ENCODE data around the gene SLC39A11. TPM values are rescaled to one million over a fixed set of nuclear protein-coding genes. Genes with fewer than 3 reads are reported as not detected.

Gene SLC39A11
- total RNA-seq, 1 experiment from 2014 or later = 18.9 TPM

DNA sequence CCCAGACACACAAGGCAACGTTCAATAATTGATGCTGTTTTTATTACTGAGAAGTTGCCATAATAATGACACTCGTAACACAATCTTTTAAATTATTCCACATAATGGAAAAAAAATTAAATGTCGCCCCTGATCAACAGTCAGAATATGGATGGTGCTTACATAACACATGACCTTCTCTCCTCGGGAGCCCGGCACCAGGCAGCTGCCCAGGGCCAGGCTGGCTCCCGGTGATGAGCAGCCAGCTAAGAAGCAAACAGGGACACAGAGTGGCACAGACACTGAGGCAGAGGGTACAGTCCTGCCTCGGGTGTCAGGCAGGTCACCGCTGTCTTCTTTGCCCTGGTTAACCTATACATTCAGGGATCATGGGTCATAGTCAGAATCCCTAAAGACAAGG is 137.9 kb downstream of the SLC39A11 start:
- POLR2A ChIA-PET = no interaction called here
- Mint-ChIP-seq H3K27ac (no peak overlapping the region), H3K36me3 (no peaks in the 10 kb centered on the region), H3K9me3 (no peaks in the 10 kb centered on the region), H3K4me3 (no peak overlapping the region), H3K4me1 (peaks cover 29% of the 10 kb centered on the region), H3K27me3 (ENCODE audit: low read depth) (no peaks in the 10 kb centered on the region; the same call in 1 of the 2 replicates)
- no peak for ATAC-seq
- TF ChIP-seq FOXJ3 (CRISPR knock-in tag; IDR thresholded peaks at IDR 0.05; ENCODE audit: borderline replicate concordance) (no peak), PRRX2 (CRISPR knock-in tag; IDR thresholded peaks at IDR 0.05) (no peak), SMAD4 (CRISPR knock-in tag; IDR thresholded peaks at IDR 0.05) (no peak), SP1 (CRISPR knock-in tag; conservative IDR thresholded peaks at IDR 0.05) (no peak), ZNF423 (CRISPR knock-in tag; IDR thresholded peaks at IDR 0.05) (no peak), SMAD3 (CRISPR knock-in tag; IDR thresholded peaks at IDR 0.05; ENCODE audit: borderline replicate concordance) (no peak)
- DNase-seq (ENCODE audit: low spot score) = no peak
- CTCF ChIA-PET = interaction anchor here (0.8 to 2.7 kb wide), 3 partner anchors 32 to 202 kb away, joined by 4 to 10 read pairs (median 6); no protein-coding TSS in a partner anchor

DNA sequence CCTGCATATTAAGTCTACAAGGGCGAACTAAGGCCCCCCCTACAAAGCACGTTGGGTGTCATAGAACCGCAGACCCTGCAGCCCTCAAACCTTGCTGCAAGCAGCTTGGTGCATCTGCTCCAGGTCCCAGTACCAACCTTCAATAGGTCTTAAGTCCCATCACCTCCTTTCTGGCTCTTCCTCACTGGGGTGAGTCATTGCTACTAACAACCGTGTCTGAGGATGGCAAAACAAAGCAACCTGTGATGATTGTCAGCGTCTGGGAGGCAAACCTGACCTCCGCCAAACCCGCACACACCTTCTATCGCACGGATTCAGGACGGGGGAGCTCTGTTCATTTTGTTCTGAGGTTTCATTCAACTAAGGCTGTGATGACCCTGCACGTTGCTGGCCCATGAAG is 138.9 kb downstream of the SLC39A11 start:
- ATAC-seq (no peak), DNase-seq (ENCODE audit: low spot score) (no peak)
- CTCF ChIA-PET = interaction anchor here (0.8 to 2.8 kb wide), 7 partner anchors 14 to 397 kb away, joined by 4 to 15 read pairs (median 8); partner anchors contain the start of gene SSTR2
- no peaks in the 10 kb centered on the region; the same call in 1 of the 2 replicates for H3K27me3 Mint-ChIP-seq (ENCODE audit: low read depth)
- TF ChIP-seq, protein P1, sequence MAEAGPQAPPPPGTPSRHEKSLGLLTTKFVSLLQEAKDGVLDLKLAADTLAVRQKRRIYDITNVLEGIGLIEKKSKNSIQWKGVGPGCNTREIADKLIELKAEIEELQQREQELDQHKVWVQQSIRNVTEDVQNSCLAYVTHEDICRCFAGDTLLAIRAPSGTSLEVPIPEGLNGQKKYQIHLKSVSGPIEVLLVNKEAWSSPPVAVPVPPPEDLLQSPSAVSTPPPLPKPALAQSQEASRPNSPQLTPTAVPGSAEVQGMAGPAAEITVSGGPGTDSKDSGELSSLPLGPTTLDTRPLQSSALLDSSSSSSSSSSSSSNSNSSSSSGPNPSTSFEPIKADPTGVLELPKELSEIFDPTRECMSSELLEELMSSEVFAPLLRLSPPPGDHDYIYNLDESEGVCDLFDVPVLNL (CRISPR knock-in tag; IDR thresholded peaks at IDR 0.05; ENCODE audit: borderline replicate concordance, low read depth) = no peak
- no peak for TF ChIP-seq ZNF138 (CRISPR knock-in tag; conservative IDR thresholded peaks at IDR 0.05)
- TF ChIP-seq, protein P2, sequence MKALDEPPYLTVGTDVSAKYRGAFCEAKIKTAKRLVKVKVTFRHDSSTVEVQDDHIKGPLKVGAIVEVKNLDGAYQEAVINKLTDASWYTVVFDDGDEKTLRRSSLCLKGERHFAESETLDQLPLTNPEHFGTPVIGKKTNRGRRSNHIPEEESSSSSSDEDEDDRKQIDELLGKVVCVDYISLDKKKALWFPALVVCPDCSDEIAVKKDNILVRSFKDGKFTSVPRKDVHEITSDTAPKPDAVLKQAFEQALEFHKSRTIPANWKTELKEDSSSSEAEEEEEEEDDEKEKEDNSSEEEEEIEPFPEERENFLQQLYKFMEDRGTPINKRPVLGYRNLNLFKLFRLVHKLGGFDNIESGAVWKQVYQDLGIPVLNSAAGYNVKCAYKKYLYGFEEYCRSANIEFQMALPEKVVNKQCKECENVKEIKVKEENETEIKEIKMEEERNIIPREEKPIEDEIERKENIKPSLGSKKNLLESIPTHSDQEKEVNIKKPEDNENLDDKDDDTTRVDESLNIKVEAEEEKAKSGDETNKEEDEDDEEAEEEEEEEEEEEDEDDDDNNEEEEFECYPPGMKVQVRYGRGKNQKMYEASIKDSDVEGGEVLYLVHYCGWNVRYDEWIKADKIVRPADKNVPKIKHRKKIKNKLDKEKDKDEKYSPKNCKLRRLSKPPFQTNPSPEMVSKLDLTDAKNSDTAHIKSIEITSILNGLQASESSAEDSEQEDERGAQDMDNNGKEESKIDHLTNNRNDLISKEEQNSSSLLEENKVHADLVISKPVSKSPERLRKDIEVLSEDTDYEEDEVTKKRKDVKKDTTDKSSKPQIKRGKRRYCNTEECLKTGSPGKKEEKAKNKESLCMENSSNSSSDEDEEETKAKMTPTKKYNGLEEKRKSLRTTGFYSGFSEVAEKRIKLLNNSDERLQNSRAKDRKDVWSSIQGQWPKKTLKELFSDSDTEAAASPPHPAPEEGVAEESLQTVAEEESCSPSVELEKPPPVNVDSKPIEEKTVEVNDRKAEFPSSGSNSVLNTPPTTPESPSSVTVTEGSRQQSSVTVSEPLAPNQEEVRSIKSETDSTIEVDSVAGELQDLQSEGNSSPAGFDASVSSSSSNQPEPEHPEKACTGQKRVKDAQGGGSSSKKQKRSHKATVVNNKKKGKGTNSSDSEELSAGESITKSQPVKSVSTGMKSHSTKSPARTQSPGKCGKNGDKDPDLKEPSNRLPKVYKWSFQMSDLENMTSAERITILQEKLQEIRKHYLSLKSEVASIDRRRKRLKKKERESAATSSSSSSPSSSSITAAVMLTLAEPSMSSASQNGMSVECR (CRISPR knock-in tag; IDR thresholded peaks at IDR 0.05; ENCODE audit: borderline replicate concordance) = no peak
- TF ChIP-seq, protein P3, sequence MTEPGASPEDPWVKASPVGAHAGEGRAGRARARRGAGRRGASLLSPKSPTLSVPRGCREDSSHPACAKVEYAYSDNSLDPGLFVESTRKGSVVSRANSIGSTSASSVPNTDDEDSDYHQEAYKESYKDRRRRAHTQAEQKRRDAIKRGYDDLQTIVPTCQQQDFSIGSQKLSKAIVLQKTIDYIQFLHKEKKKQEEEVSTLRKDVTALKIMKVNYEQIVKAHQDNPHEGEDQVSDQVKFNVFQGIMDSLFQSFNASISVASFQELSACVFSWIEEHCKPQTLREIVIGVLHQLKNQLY (CRISPR knock-in tag; IDR thresholded peaks at IDR 0.05) = no peak
- no peak for TF ChIP-seq PRRX2 (CRISPR knock-in tag; IDR thresholded peaks at IDR 0.05)
- TF ChIP-seq, protein P4, sequence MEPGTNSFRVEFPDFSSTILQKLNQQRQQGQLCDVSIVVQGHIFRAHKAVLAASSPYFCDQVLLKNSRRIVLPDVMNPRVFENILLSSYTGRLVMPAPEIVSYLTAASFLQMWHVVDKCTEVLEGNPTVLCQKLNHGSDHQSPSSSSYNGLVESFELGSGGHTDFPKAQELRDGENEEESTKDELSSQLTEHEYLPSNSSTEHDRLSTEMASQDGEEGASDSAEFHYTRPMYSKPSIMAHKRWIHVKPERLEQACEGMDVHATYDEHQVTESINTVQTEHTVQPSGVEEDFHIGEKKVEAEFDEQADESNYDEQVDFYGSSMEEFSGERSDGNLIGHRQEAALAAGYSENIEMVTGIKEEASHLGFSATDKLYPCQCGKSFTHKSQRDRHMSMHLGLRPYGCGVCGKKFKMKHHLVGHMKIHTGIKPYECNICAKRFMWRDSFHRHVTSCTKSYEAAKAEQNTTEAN (CRISPR knock-in tag; IDR thresholded peaks at IDR 0.05) = no peak
- TF ChIP-seq, protein P5, sequence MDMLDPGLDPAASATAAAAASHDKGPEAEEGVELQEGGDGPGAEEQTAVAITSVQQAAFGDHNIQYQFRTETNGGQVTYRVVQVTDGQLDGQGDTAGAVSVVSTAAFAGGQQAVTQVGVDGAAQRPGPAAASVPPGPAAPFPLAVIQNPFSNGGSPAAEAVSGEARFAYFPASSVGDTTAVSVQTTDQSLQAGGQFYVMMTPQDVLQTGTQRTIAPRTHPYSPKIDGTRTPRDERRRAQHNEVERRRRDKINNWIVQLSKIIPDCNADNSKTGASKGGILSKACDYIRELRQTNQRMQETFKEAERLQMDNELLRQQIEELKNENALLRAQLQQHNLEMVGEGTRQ (CRISPR knock-in tag; IDR thresholded peaks at IDR 0.05) = no peak
- TF ChIP-seq, protein P6, sequence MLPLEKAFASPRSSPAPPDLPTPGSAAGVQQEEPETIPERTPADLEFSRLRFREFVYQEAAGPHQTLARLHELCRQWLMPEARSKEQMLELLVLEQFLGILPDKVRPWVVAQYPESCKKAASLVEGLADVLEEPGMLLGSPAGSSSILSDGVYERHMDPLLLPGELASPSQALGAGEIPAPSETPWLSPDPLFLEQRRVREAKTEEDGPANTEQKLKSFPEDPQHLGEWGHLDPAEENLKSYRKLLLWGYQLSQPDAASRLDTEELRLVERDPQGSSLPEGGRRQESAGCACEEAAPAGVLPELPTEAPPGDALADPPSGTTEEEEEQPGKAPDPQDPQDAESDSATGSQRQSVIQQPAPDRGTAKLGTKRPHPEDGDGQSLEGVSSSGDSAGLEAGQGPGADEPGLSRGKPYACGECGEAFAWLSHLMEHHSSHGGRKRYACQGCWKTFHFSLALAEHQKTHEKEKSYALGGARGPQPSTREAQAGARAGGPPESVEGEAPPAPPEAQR (CRISPR knock-in tag; IDR thresholded peaks at IDR 0.05) = no peak
- 0 out of 2 replicates have a peak overlapping the region, but pooled peaks have one; percentile 58 for H3K27ac Mint-ChIP-seq
- H3K4me1 Mint-ChIP-seq = peaks cover 31% of the 10 kb centered on the region
- no peaks in the 10 kb centered on the region for H3K36me3 Mint-ChIP-seq
- no peaks in the 10 kb centered on the region for H3K9me3 Mint-ChIP-seq
- POLR2A ChIA-PET = no interaction called here
- no peak overlapping the region for H3K4me3 Mint-ChIP-seq
